ENCODE data around the gene KCTD7. TPM values are rescaled to one million over a fixed set of nuclear protein-coding genes. Genes with fewer than 3 reads are reported as not detected.

Gene KCTD7
- total and polyA plus RNA-seq, 2 of the 13 experiments (the other 11 are each of a cell fraction or from before 2014, with no cell fraction given): 7.3 to 13.5 TPM

DNA sequence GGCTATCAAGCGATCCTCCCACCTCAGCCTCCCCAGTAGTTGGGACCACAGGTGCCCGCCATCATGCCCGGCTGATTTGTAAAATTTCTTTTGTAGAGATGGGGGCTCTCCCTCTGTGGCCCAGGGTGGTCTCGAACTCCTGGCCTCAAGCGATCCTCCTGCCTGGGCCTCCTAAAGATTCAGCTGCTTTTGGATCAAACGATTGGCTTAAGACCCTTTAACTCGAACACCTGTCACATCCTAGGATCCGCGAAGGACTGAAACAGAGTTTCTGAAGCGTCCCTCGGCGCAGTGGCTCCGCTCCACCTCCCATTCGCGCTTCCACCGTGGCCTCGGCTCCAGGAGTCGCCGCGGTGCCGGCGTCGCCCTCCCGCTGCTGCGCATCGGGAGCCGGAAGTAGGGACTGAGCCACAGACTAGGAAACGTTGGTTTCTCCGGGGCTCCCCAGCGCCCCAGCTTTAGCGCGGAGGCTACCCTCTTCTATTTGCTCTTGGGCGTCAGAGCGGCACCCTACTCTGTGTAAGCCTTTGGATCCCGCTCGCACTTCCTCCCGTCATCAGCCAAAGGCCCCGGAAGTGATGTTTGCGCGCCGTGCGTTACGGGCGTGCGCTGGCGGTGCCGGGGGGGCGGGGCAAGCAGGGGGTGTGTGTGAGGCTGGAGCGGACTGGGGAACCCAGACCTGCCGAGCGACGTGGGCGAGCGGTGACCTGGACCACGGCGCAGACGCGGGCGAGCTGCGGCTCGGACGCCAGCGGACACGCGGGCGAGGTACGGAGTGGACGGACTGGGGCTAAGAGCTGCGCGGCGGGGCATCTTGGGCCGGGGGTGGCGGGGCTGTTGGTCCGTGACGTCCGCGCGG, 53.0 kb downstream of the KCTD7 start (continued):
- TF ChIP-seq, protein P1, sequence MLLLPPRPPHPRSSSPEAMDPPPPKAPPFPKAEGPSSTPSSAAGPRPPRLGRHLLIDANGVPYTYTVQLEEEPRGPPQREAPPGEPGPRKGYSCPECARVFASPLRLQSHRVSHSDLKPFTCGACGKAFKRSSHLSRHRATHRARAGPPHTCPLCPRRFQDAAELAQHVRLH (CRISPR knock-in tag; IDR thresholded peaks at IDR 0.05; ENCODE audit: borderline replicate concordance, low read depth): no peak; the same call in 1 of the 2 replicates
- TF ChIP-seq MTA1 (CRISPR knock-in tag; IDR thresholded peaks at IDR 0.05; ENCODE audit: borderline replicate concordance): peak; percentile 45; the same call in 1 of the 2 replicates
- no peak for TF ChIP-seq ZNF33B (CRISPR knock-in tag; IDR thresholded peaks at IDR 0.05)
- TF ChIP-seq, protein P2, sequence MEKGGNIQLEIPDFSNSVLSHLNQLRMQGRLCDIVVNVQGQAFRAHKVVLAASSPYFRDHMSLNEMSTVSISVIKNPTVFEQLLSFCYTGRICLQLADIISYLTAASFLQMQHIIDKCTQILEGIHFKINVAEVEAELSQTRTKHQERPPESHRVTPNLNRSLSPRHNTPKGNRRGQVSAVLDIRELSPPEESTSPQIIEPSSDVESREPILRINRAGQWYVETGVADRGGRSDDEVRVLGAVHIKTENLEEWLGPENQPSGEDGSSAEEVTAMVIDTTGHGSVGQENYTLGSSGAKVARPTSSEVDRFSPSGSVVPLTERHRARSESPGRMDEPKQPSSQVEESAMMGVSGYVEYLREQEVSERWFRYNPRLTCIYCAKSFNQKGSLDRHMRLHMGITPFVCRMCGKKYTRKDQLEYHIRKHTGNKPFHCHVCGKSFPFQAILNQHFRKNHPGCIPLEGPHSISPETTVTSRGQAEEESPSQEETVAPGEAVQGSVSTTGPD (CRISPR knock-in tag; IDR thresholded peaks at IDR 0.05): no peak
- TF ChIP-seq, protein P3, sequence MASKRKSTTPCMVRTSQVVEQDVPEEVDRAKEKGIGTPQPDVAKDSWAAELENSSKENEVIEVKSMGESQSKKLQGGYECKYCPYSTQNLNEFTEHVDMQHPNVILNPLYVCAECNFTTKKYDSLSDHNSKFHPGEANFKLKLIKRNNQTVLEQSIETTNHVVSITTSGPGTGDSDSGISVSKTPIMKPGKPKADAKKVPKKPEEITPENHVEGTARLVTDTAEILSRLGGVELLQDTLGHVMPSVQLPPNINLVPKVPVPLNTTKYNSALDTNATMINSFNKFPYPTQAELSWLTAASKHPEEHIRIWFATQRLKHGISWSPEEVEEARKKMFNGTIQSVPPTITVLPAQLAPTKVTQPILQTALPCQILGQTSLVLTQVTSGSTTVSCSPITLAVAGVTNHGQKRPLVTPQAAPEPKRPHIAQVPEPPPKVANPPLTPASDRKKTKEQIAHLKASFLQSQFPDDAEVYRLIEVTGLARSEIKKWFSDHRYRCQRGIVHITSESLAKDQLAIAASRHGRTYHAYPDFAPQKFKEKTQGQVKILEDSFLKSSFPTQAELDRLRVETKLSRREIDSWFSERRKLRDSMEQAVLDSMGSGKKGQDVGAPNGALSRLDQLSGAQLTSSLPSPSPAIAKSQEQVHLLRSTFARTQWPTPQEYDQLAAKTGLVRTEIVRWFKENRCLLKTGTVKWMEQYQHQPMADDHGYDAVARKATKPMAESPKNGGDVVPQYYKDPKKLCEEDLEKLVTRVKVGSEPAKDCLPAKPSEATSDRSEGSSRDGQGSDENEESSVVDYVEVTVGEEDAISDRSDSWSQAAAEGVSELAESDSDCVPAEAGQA (IDR thresholded peaks at IDR 0.05; ENCODE audit: low read depth): peak; percentile 88
- TF ChIP-seq, protein P3 (CRISPR knock-in tag; IDR thresholded peaks at IDR 0.05; ENCODE audit: borderline replicate concordance): no peak
- TF ChIP-seq NONO (IDR thresholded peaks at IDR 0.05): no peak
- peak; percentile 96 for TF ChIP-seq NONO (CRISPR knock-in tag; conservative IDR thresholded peaks at IDR 0.05)
- TF ChIP-seq, protein P4, sequence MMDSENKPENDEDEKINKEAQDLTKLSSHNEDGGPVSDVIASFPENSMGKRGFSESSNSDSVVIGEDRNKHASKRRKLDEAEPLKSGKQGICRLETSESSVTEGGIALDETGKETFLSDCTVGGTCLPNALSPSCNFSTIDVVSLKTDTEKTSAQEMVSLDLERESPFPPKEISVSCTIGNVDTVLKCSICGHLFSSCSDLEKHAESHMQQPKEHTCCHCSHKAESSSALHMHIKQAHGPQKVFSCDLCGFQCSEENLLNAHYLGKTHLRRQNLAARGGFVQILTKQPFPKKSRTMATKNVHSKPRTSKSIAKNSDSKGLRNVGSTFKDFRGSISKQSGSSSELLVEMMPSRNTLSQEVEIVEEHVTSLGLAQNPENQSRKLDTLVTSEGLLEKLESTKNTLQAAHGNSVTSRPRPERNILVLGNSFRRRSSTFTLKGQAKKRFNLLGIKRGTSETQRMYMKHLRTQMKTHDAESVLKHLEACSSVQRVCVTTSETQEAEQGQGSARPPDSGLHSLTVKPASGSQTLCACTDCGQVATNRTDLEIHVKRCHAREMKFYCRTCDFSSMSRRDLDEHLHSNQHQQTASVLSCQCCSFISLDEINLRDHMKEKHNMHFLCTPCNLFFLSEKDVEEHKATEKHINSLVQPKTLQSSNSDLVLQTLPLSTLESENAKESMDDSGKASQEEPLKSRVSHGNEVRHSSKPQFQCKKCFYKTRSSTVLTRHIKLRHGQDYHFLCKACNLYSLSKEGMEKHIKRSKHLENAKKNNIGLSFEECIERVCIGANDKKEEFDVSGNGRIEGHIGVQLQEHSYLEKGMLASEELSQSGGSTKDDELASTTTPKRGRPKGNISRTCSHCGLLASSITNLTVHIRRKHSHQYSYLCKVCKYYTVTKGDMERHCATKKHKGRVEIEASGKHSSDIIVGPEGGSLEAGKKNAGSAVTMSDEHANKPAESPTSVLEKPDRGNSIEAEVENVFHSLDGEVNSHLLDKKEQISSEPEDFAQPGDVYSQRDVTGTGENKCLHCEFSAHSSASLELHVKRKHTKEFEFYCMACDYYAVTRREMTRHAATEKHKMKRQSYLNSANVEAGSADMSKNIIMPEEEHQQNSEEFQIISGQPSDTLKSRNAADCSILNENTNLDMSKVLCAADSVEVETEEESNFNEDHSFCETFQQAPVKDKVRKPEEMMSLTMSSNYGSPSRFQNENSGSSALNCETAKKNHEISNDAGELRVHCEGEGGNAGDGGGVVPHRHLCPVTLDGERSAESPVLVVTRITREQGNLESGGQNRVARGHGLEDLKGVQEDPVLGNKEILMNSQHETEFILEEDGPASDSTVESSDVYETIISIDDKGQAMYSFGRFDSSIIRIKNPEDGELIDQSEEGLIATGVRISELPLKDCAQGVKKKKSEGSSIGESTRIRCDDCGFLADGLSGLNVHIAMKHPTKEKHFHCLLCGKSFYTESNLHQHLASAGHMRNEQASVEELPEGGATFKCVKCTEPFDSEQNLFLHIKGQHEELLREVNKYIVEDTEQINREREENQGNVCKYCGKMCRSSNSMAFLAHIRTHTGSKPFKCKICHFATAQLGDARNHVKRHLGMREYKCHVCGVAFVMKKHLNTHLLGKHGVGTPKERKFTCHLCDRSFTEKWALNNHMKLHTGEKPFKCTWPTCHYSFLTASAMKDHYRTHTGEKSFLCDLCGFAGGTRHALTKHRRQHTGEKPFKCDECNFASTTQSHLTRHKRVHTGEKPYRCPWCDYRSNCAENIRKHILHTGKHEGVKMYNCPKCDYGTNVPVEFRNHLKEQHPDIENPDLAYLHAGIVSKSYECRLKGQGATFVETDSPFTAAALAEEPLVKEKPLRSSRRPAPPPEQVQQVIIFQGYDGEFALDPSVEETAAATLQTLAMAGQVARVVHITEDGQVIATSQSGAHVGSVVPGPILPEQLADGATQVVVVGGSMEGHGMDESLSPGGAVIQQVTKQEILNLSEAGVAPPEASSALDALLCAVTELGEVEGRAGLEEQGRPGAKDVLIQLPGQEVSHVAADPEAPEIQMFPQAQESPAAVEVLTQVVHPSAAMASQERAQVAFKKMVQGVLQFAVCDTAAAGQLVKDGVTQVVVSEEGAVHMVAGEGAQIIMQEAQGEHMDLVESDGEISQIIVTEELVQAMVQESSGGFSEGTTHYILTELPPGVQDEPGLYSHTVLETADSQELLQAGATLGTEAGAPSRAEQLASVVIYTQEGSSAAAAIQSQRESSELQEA (CRISPR knock-in tag; IDR thresholded peaks at IDR 0.05; ENCODE audit: not compliant biosample characterization): no peak
- TF ChIP-seq ZNF530 (CRISPR knock-in tag; IDR thresholded peaks at IDR 0.05; ENCODE audit: low read depth): peak; percentile 60; the same call in 1 of the 2 replicates
- no peak for TF ChIP-seq RCOR2 (CRISPR knock-in tag; IDR thresholded peaks at IDR 0.05)

Data from HepG2 (cell line).